Measurements from ENCODE around the gene ISX.

ISX gene

DNA sequence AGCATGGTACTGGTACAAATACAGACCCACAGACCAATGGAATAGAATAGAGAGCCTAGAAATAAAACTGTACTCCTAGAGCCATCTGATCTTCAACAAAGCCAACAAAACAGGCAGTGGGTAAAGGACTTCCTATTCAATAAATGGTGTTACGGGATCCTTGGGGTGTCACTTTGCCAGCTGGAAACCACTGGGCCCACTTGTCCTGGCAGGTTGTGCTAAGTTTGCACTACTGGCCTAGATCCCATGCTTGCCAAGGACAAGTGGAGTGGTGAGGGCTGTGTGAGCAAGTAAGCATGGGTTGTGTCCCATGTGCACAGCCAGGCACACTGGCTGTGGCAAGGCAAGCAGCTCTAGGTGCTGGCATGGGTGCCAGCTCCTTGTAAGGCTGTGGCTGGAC is 8.8 kb upstream of the ISX start:
- no peaks in the 10 kb centered on the region for H3K4me1 ChIP-seq (ENCODE audit: insufficient read depth, poor library complexity, severe bottlenecking)
- no peak for ATAC-seq (ENCODE audit: low read depth)
- H3K36me3 ChIP-seq (ENCODE audit: low read depth): no peaks in the 10 kb centered on the region
- TF ChIP-seq, protein P1, sequence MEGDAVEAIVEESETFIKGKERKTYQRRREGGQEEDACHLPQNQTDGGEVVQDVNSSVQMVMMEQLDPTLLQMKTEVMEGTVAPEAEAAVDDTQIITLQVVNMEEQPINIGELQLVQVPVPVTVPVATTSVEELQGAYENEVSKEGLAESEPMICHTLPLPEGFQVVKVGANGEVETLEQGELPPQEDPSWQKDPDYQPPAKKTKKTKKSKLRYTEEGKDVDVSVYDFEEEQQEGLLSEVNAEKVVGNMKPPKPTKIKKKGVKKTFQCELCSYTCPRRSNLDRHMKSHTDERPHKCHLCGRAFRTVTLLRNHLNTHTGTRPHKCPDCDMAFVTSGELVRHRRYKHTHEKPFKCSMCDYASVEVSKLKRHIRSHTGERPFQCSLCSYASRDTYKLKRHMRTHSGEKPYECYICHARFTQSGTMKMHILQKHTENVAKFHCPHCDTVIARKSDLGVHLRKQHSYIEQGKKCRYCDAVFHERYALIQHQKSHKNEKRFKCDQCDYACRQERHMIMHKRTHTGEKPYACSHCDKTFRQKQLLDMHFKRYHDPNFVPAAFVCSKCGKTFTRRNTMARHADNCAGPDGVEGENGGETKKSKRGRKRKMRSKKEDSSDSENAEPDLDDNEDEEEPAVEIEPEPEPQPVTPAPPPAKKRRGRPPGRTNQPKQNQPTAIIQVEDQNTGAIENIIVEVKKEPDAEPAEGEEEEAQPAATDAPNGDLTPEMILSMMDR (IDR thresholded peaks at IDR 0.05; ENCODE audit: poor library complexity, severe bottlenecking): no peak
- H3K9me3 ChIP-seq (ENCODE audit: severe bottlenecking): no peaks in the 10 kb centered on the region
- no peak for DNase-seq (ENCODE audit: low spot score)
- no peak overlapping the region for H3K27ac ChIP-seq (ENCODE audit: poor library complexity, severe bottlenecking)
- no peaks in the 10 kb centered on the region for H3K27me3 ChIP-seq (ENCODE audit: insufficient read depth, poor library complexity, severe bottlenecking)
- no peak overlapping the region for H3K4me3 ChIP-seq (ENCODE audit: severe bottlenecking)

DNA sequence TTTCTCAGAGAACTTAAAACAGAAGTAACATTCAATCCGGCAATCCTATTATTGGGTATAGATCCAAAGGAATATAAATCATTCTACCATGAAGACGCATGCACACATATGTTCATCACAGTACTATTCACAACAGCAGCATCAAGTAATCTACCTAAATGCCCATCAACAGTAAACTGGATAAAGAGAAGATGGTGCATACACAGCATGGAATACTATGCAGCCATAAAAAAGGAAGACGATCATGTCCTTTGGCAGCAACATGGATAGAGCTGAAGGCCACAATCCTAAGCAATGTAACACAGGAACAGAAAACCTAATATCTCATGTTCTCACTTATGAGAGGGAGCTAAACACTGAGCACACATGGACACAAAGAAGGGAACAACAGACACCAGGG is 6.3 kb upstream of the ISX start:
- H3K27ac ChIP-seq (ENCODE audit: poor library complexity, severe bottlenecking): no peak overlapping the region
- TF ChIP-seq, protein P1 (IDR thresholded peaks at IDR 0.05; ENCODE audit: poor library complexity, severe bottlenecking): no peak
- ATAC-seq (ENCODE audit: low read depth) (no peak), DNase-seq (ENCODE audit: low spot score) (no peak)
- H3K4me1 ChIP-seq (ENCODE audit: insufficient read depth, poor library complexity, severe bottlenecking): no peaks in the 10 kb centered on the region
- H3K36me3 ChIP-seq (ENCODE audit: low read depth): no peaks in the 10 kb centered on the region
- H3K9me3 ChIP-seq (ENCODE audit: severe bottlenecking): no peaks in the 10 kb centered on the region
- no peaks in the 10 kb centered on the region for H3K27me3 ChIP-seq (ENCODE audit: insufficient read depth, poor library complexity, severe bottlenecking)
- H3K4me3 ChIP-seq (ENCODE audit: severe bottlenecking): no peak overlapping the region

DNA sequence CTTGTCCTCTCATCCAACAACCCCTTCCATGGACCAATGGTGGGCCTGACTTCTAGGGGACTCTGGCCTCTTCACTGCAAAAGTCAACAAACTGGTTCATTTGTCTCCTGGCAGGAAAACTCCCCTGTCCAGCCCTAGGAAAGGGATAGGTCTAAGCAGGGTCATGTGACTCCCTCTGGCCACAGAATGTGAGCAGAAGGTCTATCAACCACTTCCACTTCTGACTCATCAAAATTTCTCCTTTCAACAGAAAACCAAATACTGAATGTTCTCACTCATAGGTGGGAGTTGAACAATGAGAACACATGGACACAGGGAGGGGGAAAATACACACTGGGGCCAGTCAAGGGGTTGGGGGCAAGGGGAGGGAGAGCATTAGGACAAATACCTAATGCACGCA is 1.3 kb upstream of the ISX start:
- Histone ChIP-seq H3K9me3 (ENCODE audit: severe bottlenecking) (no peaks in the 10 kb centered on the region), H3K27ac (ENCODE audit: poor library complexity, severe bottlenecking) (no peak overlapping the region), H3K4me3 (ENCODE audit: severe bottlenecking) (no peak overlapping the region), H3K4me1 (ENCODE audit: insufficient read depth, poor library complexity, severe bottlenecking) (no peaks in the 10 kb centered on the region), H3K27me3 (ENCODE audit: insufficient read depth, poor library complexity, severe bottlenecking) (no peaks in the 10 kb centered on the region), H3K36me3 (ENCODE audit: low read depth) (no peaks in the 10 kb centered on the region)
- TF ChIP-seq, protein P1 (IDR thresholded peaks at IDR 0.05; ENCODE audit: poor library complexity, severe bottlenecking): no peak
- ATAC-seq (ENCODE audit: low read depth): peak; percentile 61; the same call in 2 of the 3 replicates
- DNase-seq (ENCODE audit: low spot score): no peak

DNA sequence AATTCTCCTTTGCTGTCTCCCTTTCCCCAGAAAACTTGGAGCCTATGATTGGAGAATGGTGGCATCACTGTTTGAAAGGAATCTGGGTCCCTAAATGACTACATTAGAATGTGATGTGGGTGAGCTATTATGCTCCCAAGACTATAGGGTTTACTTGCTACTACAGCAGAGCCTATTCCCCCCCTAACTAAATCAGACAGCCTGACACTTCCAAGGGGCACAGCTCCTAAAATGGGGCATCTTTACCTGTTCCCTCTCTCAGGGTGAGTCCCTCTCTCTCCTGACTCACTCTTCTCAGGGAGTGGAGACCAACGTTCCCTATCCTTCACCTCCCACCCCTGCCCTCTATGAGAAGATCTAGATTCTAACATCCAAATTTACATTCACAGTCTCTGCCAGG is 775 bp upstream of the ISX start:
- no peak for ATAC-seq (ENCODE audit: low read depth)
- no peaks in the 10 kb centered on the region for H3K36me3 ChIP-seq (ENCODE audit: low read depth)
- H3K27me3 ChIP-seq (ENCODE audit: insufficient read depth, poor library complexity, severe bottlenecking): no peaks in the 10 kb centered on the region
- TF ChIP-seq, protein P1 (IDR thresholded peaks at IDR 0.05; ENCODE audit: poor library complexity, severe bottlenecking): no peak
- no peak for DNase-seq (ENCODE audit: low spot score)
- H3K4me1 ChIP-seq (ENCODE audit: insufficient read depth, poor library complexity, severe bottlenecking): no peaks in the 10 kb centered on the region
- H3K4me3 ChIP-seq (ENCODE audit: severe bottlenecking): no peak overlapping the region
- no peaks in the 10 kb centered on the region for H3K9me3 ChIP-seq (ENCODE audit: severe bottlenecking)
- no peak overlapping the region for H3K27ac ChIP-seq (ENCODE audit: poor library complexity, severe bottlenecking)

DNA sequence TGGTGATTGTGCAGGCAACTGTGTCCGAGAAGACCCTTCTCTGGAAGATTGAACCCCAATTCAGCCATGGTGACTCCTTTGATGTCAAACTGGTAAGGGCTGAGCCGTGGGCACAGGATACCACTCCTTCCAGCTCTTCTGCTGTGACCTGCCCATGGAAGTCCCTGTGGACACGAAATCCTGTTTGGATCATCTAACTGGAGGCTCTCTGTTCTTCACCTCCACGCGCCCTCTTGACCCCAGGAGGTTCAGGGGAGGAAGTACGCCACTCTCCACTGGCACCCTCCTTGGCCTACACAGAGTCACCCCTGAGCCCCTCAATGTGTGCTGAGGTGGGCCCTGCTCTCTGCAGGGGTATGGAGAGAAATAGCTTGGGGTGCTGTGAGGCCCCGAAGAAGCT is 810 bp downstream of the ISX start:
- Histone ChIP-seq H3K4me3 (ENCODE audit: severe bottlenecking) (no peak overlapping the region), H3K36me3 (ENCODE audit: low read depth) (no peaks in the 10 kb centered on the region), H3K9me3 (ENCODE audit: severe bottlenecking) (no peaks in the 10 kb centered on the region), H3K27ac (ENCODE audit: poor library complexity, severe bottlenecking) (no peak overlapping the region), H3K4me1 (ENCODE audit: insufficient read depth, poor library complexity, severe bottlenecking) (no peaks in the 10 kb centered on the region), H3K27me3 (ENCODE audit: insufficient read depth, poor library complexity, severe bottlenecking) (no peaks in the 10 kb centered on the region)
- DNase-seq (ENCODE audit: low spot score): no peak
- TF ChIP-seq, protein P1 (IDR thresholded peaks at IDR 0.05; ENCODE audit: poor library complexity, severe bottlenecking): no peak
- ATAC-seq (ENCODE audit: low read depth): no peak

Data from RWPE2 (cell line).